ENCODE measurements around the gene CHAF1A.

GRCh38 chr19:4425537-4425936 lies 23.1 kb downstream of the CHAF1A start:
- no peak for TF ChIP-seq CTCF (IDR thresholded peaks at IDR 0.05 in 8 of 11, conservative IDR thresholded peaks at IDR 0.05 in 3 of 11)
- TF ChIP-seq POLR2AphosphoS5 (IDR thresholded peaks at IDR 0.05), result no peak
